ENCODE measurements around the gene RASSF8. TPM values are rescaled to one million over a fixed set of nuclear protein-coding genes. Genes with fewer than 3 reads are reported as not detected.

The RASSF8 gene
- total and polyA plus RNA-seq, 2 experiments from 2014 or later = 11.5 to 30.6 TPM

- TF ChIP-seq ZNF462 (CRISPR knock-in tag; IDR thresholded peaks at IDR 0.05) = no peak
- TF ChIP-seq EZH2 (IDR thresholded peaks at IDR 0.05; ENCODE audit: low read depth, unreplicated experiment) = no peak
Measured at GRCh38 chr12:25942709-25943108, 15.8 kb upstream of the RASSF8 start (continued).

GRCh38 chr12:25943940-25944339 lies 14.5 kb upstream of the RASSF8 start:
- no peaks in the 10 kb centered on the region for H3K27me3 ChIP-seq (ENCODE audit: insufficient read depth)
- Mint-ChIP-seq H3K27ac (no peak overlapping the region), H3K4me1 (peaks cover 16% of the 10 kb centered on the region), H3K36me3 (ENCODE audit: low read depth) (no peaks in the 10 kb centered on the region), H3K4me3 (no peak overlapping the region), H3K27me3 (ENCODE audit: insufficient read depth, low read depth, poor library complexity) (no peaks in the 10 kb centered on the region), H3K9me3 (no peaks in the 10 kb centered on the region)
- H3K79me2 ChIP-seq (replicated peaks; ENCODE audit: insufficient read depth) = no peaks in the 10 kb centered on the region
- H3K4me1 ChIP-seq (ENCODE audit: insufficient read depth) = peaks cover 10% of the 10 kb centered on the region
- H3K4me3 ChIP-seq = no peak overlapping the region
- no peak overlapping the region for H2AFZ ChIP-seq
- ATAC-seq = no peak
- no peaks in the 10 kb centered on the region for H3F3A ChIP-seq (replicated peaks; ENCODE audit: low read depth)
- no peak overlapping the region for H3K27ac ChIP-seq (ENCODE audit: low read depth)
- no peaks in the 10 kb centered on the region for H3K36me3 ChIP-seq (ENCODE audit: insufficient read depth)
- H3K9me2 ChIP-seq (ENCODE audit: insufficient read depth) = no peaks in the 10 kb centered on the region
- no peaks in the 10 kb centered on the region for H4K20me1 ChIP-seq (replicated peaks; ENCODE audit: insufficient read depth)
- no peak for DNase-seq (ENCODE audit: low spot score)
- H3K4me2 ChIP-seq = no peak overlapping the region
- no peak for TF ChIP-seq NANOG (IDR thresholded peaks at IDR 0.05; ENCODE audit: borderline replicate concordance)
- TF ChIP-seq ZNF462 (CRISPR knock-in tag; IDR thresholded peaks at IDR 0.05) = no peak
- TF ChIP-seq STAT1 (IDR thresholded peaks at IDR 0.05; ENCODE audit: unreplicated experiment) = no peak
- no peak for TF ChIP-seq CREB1 (CRISPR knock-in tag; IDR thresholded peaks at IDR 0.05; ENCODE audit: low read depth)
- no peak for TF ChIP-seq JUNB (IDR thresholded peaks at IDR 0.05; ENCODE audit: unreplicated experiment)
- no peak for TF ChIP-seq EZH2 (IDR thresholded peaks at IDR 0.05; ENCODE audit: low read depth, unreplicated experiment)
- no peak for TF ChIP-seq EZH2phosphoT487 (IDR thresholded peaks at IDR 0.05; ENCODE audit: unreplicated experiment)
- TF ChIP-seq POLR2AphosphoS5 (IDR thresholded peaks at IDR 0.05; ENCODE audit: low read depth) = no peak
- no peak for TF ChIP-seq CTCF (conservative IDR thresholded peaks at IDR 0.05; ENCODE audit: low read depth in 2 of 2)
